WTC11 (cell line): Measurements from ENCODE around the gene HAPSTR1. TPM values are rescaled to one million over a fixed set of nuclear protein-coding genes. Genes with fewer than 3 reads are reported as not detected.

Experiments
- ETV6 ChIP-seq: sonication (generic); formaldehyde crosslinking; IDR thresholded peaks from 2 replicates; pipeline ENCODE4 v1.8.1; 2022; ENCODE audit warnings: mild to moderate bottlenecking, missing genetic modification reagents
- GTF2I ChIP-seq: fragments of 250-450 bp; sonication (Bioruptor Pico); conservative IDR thresholded peaks from 2 replicates; pipeline ENCODE4 v1.4.0; 2021; ENCODE audit warnings: mild to moderate bottlenecking
- HMGA2 ChIP-seq: fragments of 250-450 bp; sonication (Bioruptor Pico); IDR thresholded peaks from 2 replicates; pipeline ENCODE4 v1.4.0; 2021; ENCODE audit warnings: mild to moderate bottlenecking, moderate library complexity
- KAT7 ChIP-seq: sonication (generic); formaldehyde crosslinking; IDR thresholded peaks from 2 replicates; pipeline ENCODE4 v1.8.1; 2023; ENCODE audit warnings: missing genetic modification reagents, mild to moderate bottlenecking, borderline replicate concordance
- MYBL2 ChIP-seq: sonication (generic); formaldehyde crosslinking; IDR thresholded peaks from 2 replicates; pipeline ENCODE4 v1.8.1; 2023; ENCODE audit warnings: mild to moderate bottlenecking, moderate library complexity, missing genetic modification reagents
- NFATC4 ChIP-seq: fragments of 250-450 bp; sonication (Bioruptor Pico); IDR thresholded peaks from 2 replicates; pipeline ENCODE4 v1.9.0; 2021; ENCODE audit warnings: mild to moderate bottlenecking
- SMAD3 ChIP-seq: sonication (generic); formaldehyde crosslinking; IDR thresholded peaks from 2 replicates; pipeline ENCODE4 v1.8.0; 2022; ENCODE audit warnings: missing genetic modification reagents, mild to moderate bottlenecking, borderline replicate concordance
- SP1 ChIP-seq: sonication (generic); formaldehyde crosslinking; conservative IDR thresholded peaks from 2 replicates; pipeline ENCODE4 v1.8.1; 2022; ENCODE audit warnings: missing genetic modification reagents
- TP53 ChIP-seq: sonication (generic); formaldehyde crosslinking; IDR thresholded peaks from 2 replicates; pipeline ENCODE4 v1.8.1; 2023; ENCODE audit warnings: mild to moderate bottlenecking, missing genetic modification reagents
- ZNF396 ChIP-seq: fragments of 250-450 bp; sonication (Bioruptor Pico); IDR thresholded peaks from 2 replicates; pipeline ENCODE4 v1.8.0; 2021; ENCODE audit warnings: mild to moderate bottlenecking, moderate library complexity, borderline replicate concordance
- ZNF671 ChIP-seq: fragments of 250-450 bp; sonication (Bioruptor Pico); IDR thresholded peaks from 2 replicates; pipeline ENCODE4 v1.8.0; 2021; ENCODE audit warnings: mild to moderate bottlenecking
- total RNA-seq: library from RNA; stranded (reverse); gene quantifications from 3 replicates; pipeline ENCODE4 v1.2.3, GENCODE V29; 2021
- TF ChIP-seq, protein P1 (sequence below): sonication (generic); formaldehyde crosslinking; IDR thresholded peaks from 2 replicates; pipeline ENCODE4 v1.8.1; 2023; ENCODE audit warnings: mild to moderate bottlenecking, missing genetic modification reagents, borderline replicate concordance
- TF ChIP-seq, protein P2 (sequence below): sonication (generic); formaldehyde crosslinking; IDR thresholded peaks from 2 replicates; pipeline ENCODE4 v1.8.1; 2022; ENCODE audit warnings: mild to moderate bottlenecking, missing genetic modification reagents, moderate library complexity, borderline replicate concordance
- TF ChIP-seq, protein P3 (sequence below): sonication (generic); formaldehyde crosslinking; IDR thresholded peaks from 2 replicates; pipeline ENCODE4 v1.8.1; 2023; ENCODE audit warnings: mild to moderate bottlenecking, missing genetic modification reagents, moderate library complexity
- TF ChIP-seq, protein P4 (sequence below): sonication (generic); formaldehyde crosslinking; IDR thresholded peaks from 2 replicates; pipeline ENCODE4 v1.8.1; 2023; ENCODE audit warnings: mild to moderate bottlenecking, missing genetic modification reagents, moderate library complexity
- TF ChIP-seq, protein P5 (sequence below): fragments of 250-450 bp; sonication (Bioruptor Pico); IDR thresholded peaks from 2 replicates; pipeline ENCODE4 v1.9.0; 2021; ENCODE audit warnings: mild to moderate bottlenecking
- TF ChIP-seq, protein P6 (sequence below): fragments of 250-450 bp; sonication (Bioruptor Pico); IDR thresholded peaks from 2 replicates; pipeline ENCODE4 v1.8.0; 2021; ENCODE audit warnings: mild to moderate bottlenecking
- TF ChIP-seq, protein P7 (sequence below): fragments of 250-450 bp; sonication (Bioruptor Pico); IDR thresholded peaks from 2 replicates; pipeline ENCODE4 v1.9.0; 2021; ENCODE audit warnings: mild to moderate bottlenecking, borderline replicate concordance
- TF ChIP-seq, protein P8 (sequence below): sonication (generic); formaldehyde crosslinking; IDR thresholded peaks from 2 replicates; pipeline ENCODE4 v1.8.0; 2022; ENCODE audit warnings: missing genetic modification reagents

HAPSTR1 gene
- total RNA-seq, 1 experiment from 2014 or later, result 54.3 TPM

DNA sequence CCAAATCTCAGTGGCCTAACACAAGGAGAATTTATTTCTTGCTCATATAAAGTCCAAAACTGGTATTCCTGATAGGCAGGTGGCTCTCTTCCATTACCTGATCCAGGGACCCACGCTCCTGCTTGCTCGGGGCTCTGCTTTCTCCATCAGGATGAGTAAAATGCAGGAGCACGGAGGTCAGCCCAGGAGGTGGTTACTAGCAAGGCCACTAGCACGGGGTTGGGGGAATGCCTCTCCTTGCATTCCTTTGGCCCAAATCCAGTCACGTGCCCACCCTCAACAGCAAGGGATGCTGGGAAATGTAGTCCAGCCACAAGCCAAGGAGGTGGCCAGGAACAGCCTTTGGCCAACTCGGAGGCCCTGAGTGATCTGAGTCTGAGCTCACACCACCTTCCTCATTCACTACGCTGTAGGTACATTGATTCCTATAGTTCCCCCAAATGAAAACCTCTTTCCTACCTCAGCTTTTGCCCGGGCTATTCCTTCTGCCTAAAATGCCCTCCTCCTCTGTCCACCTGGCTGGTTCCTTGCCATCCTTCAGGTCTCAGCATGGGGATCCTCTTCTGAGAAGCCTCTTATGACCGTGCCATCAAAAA lies 38.3 kb upstream of the HAPSTR1 start (continued):
- 0 out of 2 replicates have a peak, but pooled peaks have one; percentile 47 for TF ChIP-seq SP1 (CRISPR knock-in tag)
- TF ChIP-seq, protein P1, sequence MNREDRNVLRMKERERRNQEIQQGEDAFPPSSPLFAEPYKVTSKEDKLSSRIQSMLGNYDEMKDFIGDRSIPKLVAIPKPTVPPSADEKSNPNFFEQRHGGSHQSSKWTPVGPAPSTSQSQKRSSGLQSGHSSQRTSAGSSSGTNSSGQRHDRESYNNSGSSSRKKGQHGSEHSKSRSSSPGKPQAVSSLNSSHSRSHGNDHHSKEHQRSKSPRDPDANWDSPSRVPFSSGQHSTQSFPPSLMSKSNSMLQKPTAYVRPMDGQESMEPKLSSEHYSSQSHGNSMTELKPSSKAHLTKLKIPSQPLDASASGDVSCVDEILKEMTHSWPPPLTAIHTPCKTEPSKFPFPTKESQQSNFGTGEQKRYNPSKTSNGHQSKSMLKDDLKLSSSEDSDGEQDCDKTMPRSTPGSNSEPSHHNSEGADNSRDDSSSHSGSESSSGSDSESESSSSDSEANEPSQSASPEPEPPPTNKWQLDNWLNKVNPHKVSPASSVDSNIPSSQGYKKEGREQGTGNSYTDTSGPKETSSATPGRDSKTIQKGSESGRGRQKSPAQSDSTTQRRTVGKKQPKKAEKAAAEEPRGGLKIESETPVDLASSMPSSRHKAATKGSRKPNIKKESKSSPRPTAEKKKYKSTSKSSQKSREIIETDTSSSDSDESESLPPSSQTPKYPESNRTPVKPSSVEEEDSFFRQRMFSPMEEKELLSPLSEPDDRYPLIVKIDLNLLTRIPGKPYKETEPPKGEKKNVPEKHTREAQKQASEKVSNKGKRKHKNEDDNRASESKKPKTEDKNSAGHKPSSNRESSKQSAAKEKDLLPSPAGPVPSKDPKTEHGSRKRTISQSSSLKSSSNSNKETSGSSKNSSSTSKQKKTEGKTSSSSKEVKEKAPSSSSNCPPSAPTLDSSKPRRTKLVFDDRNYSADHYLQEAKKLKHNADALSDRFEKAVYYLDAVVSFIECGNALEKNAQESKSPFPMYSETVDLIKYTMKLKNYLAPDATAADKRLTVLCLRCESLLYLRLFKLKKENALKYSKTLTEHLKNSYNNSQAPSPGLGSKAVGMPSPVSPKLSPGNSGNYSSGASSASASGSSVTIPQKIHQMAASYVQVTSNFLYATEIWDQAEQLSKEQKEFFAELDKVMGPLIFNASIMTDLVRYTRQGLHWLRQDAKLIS (CRISPR knock-in tag), result no peak
- TF ChIP-seq TP53 (CRISPR knock-in tag), result no peak
- TF ChIP-seq KAT7 (CRISPR knock-in tag), result no peak
- TF ChIP-seq, protein P2, sequence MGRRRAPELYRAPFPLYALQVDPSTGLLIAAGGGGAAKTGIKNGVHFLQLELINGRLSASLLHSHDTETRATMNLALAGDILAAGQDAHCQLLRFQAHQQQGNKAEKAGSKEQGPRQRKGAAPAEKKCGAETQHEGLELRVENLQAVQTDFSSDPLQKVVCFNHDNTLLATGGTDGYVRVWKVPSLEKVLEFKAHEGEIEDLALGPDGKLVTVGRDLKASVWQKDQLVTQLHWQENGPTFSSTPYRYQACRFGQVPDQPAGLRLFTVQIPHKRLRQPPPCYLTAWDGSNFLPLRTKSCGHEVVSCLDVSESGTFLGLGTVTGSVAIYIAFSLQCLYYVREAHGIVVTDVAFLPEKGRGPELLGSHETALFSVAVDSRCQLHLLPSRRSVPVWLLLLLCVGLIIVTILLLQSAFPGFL, result no peak
- TF ChIP-seq, protein P3, sequence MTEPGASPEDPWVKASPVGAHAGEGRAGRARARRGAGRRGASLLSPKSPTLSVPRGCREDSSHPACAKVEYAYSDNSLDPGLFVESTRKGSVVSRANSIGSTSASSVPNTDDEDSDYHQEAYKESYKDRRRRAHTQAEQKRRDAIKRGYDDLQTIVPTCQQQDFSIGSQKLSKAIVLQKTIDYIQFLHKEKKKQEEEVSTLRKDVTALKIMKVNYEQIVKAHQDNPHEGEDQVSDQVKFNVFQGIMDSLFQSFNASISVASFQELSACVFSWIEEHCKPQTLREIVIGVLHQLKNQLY (CRISPR knock-in tag), result no peak
- TF ChIP-seq, protein P4, sequence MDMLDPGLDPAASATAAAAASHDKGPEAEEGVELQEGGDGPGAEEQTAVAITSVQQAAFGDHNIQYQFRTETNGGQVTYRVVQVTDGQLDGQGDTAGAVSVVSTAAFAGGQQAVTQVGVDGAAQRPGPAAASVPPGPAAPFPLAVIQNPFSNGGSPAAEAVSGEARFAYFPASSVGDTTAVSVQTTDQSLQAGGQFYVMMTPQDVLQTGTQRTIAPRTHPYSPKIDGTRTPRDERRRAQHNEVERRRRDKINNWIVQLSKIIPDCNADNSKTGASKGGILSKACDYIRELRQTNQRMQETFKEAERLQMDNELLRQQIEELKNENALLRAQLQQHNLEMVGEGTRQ (CRISPR knock-in tag), result peak; percentile 100
- no peak for TF ChIP-seq GTF2I (CRISPR knock-in tag)
- no peak for TF ChIP-seq SMAD3
- TF ChIP-seq, protein P5, sequence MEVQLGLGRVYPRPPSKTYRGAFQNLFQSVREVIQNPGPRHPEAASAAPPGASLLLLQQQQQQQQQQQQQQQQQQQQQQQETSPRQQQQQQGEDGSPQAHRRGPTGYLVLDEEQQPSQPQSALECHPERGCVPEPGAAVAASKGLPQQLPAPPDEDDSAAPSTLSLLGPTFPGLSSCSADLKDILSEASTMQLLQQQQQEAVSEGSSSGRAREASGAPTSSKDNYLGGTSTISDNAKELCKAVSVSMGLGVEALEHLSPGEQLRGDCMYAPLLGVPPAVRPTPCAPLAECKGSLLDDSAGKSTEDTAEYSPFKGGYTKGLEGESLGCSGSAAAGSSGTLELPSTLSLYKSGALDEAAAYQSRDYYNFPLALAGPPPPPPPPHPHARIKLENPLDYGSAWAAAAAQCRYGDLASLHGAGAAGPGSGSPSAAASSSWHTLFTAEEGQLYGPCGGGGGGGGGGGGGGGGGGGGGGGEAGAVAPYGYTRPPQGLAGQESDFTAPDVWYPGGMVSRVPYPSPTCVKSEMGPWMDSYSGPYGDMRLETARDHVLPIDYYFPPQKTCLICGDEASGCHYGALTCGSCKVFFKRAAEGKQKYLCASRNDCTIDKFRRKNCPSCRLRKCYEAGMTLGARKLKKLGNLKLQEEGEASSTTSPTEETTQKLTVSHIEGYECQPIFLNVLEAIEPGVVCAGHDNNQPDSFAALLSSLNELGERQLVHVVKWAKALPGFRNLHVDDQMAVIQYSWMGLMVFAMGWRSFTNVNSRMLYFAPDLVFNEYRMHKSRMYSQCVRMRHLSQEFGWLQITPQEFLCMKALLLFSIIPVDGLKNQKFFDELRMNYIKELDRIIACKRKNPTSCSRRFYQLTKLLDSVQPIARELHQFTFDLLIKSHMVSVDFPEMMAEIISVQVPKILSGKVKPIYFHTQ, result no peak
- TF ChIP-seq ETV6, result no peak
- no peak for TF ChIP-seq ZNF671 (CRISPR knock-in tag)
- TF ChIP-seq, protein P6, sequence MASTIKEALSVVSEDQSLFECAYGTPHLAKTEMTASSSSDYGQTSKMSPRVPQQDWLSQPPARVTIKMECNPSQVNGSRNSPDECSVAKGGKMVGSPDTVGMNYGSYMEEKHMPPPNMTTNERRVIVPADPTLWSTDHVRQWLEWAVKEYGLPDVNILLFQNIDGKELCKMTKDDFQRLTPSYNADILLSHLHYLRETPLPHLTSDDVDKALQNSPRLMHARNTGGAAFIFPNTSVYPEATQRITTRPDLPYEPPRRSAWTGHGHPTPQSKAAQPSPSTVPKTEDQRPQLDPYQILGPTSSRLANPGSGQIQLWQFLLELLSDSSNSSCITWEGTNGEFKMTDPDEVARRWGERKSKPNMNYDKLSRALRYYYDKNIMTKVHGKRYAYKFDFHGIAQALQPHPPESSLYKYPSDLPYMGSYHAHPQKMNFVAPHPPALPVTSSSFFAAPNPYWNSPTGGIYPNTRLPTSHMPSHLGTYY (CRISPR knock-in tag), result no peak
- no peak for TF ChIP-seq ZNF396 (CRISPR knock-in tag)
- TF ChIP-seq, protein P7, sequence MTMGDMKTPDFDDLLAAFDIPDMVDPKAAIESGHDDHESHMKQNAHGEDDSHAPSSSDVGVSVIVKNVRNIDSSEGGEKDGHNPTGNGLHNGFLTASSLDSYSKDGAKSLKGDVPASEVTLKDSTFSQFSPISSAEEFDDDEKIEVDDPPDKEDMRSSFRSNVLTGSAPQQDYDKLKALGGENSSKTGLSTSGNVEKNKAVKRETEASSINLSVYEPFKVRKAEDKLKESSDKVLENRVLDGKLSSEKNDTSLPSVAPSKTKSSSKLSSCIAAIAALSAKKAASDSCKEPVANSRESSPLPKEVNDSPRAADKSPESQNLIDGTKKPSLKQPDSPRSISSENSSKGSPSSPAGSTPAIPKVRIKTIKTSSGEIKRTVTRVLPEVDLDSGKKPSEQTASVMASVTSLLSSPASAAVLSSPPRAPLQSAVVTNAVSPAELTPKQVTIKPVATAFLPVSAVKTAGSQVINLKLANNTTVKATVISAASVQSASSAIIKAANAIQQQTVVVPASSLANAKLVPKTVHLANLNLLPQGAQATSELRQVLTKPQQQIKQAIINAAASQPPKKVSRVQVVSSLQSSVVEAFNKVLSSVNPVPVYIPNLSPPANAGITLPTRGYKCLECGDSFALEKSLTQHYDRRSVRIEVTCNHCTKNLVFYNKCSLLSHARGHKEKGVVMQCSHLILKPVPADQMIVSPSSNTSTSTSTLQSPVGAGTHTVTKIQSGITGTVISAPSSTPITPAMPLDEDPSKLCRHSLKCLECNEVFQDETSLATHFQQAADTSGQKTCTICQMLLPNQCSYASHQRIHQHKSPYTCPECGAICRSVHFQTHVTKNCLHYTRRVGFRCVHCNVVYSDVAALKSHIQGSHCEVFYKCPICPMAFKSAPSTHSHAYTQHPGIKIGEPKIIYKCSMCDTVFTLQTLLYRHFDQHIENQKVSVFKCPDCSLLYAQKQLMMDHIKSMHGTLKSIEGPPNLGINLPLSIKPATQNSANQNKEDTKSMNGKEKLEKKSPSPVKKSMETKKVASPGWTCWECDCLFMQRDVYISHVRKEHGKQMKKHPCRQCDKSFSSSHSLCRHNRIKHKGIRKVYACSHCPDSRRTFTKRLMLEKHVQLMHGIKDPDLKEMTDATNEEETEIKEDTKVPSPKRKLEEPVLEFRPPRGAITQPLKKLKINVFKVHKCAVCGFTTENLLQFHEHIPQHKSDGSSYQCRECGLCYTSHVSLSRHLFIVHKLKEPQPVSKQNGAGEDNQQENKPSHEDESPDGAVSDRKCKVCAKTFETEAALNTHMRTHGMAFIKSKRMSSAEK (CRISPR knock-in tag), result no peak
- TF ChIP-seq NFATC4 (CRISPR knock-in tag), result no peak
- TF ChIP-seq, protein P8, sequence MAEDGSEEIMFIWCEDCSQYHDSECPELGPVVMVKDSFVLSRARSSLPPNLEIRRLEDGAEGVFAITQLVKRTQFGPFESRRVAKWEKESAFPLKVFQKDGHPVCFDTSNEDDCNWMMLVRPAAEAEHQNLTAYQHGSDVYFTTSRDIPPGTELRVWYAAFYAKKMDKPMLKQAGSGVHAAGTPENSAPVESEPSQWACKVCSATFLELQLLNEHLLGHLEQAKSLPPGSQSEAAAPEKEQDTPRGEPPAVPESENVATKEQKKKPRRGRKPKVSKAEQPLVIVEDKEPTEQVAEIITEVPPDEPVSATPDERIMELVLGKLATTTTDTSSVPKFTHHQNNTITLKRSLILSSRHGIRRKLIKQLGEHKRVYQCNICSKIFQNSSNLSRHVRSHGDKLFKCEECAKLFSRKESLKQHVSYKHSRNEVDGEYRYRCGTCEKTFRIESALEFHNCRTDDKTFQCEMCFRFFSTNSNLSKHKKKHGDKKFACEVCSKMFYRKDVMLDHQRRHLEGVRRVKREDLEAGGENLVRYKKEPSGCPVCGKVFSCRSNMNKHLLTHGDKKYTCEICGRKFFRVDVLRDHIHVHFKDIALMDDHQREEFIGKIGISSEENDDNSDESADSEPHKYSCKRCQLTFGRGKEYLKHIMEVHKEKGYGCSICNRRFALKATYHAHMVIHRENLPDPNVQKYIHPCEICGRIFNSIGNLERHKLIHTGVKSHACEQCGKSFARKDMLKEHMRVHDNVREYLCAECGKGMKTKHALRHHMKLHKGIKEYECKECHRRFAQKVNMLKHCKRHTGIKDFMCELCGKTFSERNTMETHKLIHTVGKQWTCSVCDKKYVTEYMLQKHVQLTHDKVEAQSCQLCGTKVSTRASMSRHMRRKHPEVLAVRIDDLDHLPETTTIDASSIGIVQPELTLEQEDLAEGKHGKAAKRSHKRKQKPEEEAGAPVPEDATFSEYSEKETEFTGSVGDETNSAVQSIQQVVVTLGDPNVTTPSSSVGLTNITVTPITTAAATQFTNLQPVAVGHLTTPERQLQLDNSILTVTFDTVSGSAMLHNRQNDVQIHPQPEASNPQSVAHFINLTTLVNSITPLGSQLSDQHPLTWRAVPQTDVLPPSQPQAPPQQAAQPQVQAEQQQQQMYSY, result no peak
- TF ChIP-seq HMGA2 (CRISPR knock-in tag), result no peak
- no peak for TF ChIP-seq MYBL2
